HG03060 (cell line): Measurements from ENCODE around the gene ATP8A1.

ENCODE experiments used
- ATAC-seq: cut with Tn5 transposase; IDR thresholded peaks from one replicate; pipeline ENCODE4 v1.9.1; 2021; ENCODE audit warnings: low read depth, moderate number of reproducible peaks; ENCODE audit not compliant: unreplicated experiment

The ATP8A1 gene

DNA sequence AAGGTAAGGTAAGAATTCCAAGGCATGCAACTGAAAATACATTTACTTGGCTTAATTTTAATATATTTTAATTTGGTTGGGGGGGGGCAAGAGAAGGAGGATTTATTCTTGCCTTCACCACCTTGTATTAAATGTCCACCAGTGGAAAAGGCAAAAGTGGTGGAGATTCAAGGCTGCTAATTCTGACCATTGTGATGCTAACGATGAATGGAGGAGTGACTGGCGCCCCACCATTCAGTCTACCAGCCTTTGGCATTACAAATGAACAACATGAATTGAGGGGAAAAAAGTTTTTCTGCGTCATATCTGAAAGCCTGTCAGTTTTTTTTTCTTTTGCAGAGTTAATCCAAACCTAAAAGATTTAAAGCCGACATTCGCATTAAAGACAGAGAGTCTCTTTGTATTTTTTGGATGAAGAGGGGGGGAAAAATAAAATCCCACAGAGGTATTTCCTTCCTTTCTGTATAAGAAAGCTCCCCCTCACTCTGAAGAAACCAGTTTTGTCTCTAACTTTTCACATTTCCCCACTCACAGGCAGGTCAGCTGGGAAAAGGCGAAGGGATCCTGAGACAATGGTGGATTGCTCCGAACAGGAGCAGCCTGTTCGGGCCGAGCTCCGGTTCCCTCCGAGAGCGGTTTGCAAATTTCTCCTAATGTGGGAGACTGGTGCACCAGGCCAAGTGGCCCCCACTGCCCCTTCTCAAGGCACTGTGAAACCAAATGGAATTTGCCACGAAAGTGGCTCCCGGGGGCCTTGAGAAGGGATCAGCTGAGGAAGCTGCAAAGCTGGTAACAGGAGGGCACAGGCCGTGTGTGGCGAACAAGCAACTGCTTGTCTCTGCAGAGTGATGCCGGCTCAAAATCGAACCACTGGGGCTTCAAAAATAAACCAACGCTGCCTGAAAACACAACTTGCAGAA, 231.5 kb downstream of the ATP8A1 start:
- no peak for ATAC-seq

DNA sequence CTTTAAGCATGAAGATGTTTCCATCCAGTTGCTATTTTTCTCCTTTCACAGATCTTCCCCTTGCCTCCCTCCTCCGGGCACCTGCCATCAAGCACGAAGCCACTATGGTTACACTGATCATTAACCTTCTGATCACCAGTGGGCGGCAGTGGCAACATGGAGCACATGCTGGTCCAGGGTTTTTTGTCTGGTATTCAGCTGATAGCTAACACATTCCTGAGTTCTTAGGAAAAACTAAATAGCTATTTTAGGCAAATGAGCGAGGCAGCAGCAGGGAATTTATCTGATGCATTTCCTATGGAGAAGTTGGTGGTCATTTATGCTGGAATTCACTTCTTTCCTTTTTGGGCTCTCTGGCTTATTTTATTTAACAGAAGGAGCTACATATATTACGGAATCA, 236.8 kb downstream of the ATP8A1 start:
- ATAC-seq = no peak

DNA sequence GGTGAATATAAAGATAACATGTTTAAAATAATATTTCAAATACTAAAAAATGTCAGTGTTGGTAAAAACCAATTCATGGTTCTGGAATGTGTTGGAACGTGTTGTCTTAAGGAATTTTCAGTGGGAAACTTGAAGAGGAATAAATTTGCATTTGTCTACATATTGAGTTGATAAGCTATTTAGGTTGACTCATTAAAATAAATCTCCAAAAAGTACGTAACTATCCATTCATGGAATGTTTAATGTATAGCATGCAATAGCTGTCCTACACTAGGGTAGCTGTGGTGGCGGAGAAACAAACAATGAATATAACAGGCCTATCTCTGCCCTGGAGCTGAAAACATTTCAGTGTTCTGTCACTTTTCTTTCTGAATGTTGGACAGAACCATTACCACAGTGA, 239.4 kb downstream of the ATP8A1 start:
- ATAC-seq = no peak

- no peak for ATAC-seq
Observed at GRCh38 chr4:42416017-42416416, 240.9 kb downstream of the ATP8A1 start.

GRCh38 chr4:42415281-42415680, 241.6 kb downstream of the ATP8A1 start:
- no peak for ATAC-seq

- ATAC-seq = no peak
Observed at GRCh38 chr4:42412251-42412650, 244.7 kb downstream of the ATP8A1 start.

DNA sequence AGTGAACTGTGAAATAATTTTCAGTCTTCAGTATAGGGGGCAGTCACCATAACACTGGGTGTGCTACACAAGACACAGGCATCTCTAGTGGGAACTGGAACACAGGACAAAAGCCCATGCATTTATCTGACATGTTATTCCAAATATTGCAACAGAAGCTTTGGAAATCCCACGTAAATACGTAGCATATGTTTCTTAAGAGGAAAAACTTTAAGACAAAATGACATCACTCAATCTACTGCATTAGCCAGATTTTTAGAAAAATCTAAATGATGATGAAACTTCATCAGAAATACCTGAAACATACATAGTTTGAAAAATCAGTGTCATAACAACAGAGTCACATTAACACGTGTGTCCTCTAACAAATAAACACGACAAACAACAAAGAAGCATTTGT, 245.1 kb downstream of the ATP8A1 start:
- ATAC-seq = no peak

DNA sequence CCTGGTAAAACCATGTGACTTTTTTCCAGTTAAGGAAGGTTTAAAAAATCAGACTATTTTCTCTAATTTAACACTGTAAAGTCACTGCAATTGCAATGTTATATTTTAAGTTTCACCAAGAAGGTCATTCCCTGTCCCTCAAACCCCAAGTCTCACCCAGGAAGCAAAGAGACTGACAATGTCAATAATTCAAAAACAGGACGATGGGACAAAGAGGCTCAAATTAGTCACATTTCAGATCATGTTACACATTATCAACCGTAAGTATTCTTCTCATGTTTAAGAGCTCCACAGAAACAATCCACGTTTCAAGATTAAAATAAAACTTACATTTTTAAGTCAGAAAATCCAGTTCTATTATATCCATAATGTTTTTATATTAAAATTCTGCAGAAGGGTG, 246.5 kb downstream of the ATP8A1 start:
- ATAC-seq = no peak

GRCh38 chr4:42404001-42404400, 252.9 kb downstream of the ATP8A1 start:
- no peak for ATAC-seq

GRCh38 chr4:42401171-42401570, 255.7 kb downstream of the ATP8A1 start:
- ATAC-seq = no peak

DNA sequence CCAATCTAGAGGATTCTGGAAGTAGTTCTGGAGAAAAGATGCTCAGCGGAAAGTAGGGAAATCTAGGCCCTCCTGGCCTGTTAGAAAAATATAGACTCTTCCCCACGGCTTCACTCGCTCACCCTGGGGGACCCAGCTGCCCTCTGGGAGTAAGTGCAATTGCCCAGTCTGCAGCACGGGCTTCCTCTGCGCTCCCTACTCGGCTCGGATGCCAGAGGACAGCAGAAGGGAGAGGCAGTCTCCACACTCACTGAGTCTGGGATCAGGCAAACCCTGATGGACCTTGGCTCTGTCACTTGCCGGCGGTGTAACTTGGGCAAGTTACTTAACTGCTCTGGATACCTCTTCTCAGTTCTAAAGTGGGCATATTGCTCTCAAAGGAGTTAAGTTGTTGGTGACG, 257.5 kb downstream of the ATP8A1 start:
- no peak for ATAC-seq

GRCh38 chr4:42398871-42399331, 258.0 kb downstream of the ATP8A1 start:
- ATAC-seq = no peak

DNA sequence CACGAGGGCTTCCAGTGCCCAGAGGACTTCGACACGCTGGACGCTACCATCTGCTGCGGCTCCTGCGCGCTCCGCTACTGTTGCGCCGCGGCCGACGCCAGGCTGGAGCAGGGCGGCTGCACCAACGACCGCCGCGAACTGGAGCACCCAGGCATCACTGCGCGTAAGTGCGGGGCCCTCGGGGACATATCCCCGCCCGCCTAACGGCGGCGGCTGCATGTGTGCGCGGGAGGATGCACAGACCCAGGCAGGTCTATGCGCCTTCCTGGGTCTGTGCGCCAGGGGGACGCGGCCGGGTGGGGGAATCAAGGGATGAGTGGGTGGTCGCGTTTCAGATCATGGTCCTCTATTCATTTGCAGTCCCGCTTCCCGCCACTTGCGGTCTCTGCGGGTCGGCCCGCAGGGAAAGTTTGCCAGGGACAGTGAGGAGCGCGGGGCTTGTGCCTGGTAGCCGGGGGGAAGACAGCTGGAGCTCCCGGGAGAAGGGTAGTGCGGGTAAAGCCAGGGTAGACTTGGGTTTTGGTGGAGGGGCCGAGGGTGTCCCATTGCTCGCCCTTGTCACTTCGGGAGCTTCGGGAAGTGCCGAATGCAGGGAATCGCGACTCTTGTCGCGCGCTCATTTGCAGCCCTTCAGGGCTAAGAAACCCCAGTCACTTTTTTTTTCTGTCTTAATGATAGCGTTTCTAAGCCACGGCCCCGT, 258.6 kb downstream of the ATP8A1 start:
- ATAC-seq = no peak

DNA sequence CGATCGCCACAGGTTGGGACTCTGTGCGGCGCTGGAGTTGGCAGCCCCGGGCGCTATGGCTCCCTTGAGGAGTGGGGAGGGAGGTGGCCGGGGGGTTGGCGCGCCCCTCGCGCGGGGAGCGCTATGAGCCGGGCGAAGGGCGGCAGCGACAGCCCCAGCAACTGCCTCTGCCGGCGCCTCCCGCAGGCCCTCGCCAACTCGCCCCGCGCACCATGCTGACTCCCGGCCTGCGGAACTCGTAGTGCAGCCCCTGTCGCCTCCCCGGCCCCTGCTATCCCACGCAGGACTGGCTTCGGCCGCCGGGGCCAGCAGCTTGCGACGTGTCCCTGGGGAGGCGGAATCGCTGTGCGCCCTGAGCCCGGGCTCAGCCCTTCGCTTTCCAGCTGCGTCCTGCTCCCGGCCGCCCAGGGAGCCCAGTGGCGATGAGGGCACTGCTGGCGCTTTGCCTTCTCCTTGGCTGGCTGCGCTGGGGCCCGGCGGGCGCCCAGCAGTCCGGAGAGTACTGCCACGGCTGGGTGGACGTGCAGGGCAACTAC, 259.2 kb downstream of the ATP8A1 start:
- no peak for ATAC-seq

- no peak for ATAC-seq
Observed at GRCh38 chr4:42396752-42397634, 259.9 kb downstream of the ATP8A1 start, which contains the start of gene SHISA3. Gene SHISA3, plus strand, starts transcription at chr4:42397488. Its CDS starts 569 bp downstream, at chr4:42398057.

- no peak for ATAC-seq
Observed at GRCh38 chr4:42396361-42396751, 260.5 kb downstream of the ATP8A1 start.

- no peak for ATAC-seq
Observed at GRCh38 chr4:42395595-42395994, 261.3 kb downstream of the ATP8A1 start.

DNA sequence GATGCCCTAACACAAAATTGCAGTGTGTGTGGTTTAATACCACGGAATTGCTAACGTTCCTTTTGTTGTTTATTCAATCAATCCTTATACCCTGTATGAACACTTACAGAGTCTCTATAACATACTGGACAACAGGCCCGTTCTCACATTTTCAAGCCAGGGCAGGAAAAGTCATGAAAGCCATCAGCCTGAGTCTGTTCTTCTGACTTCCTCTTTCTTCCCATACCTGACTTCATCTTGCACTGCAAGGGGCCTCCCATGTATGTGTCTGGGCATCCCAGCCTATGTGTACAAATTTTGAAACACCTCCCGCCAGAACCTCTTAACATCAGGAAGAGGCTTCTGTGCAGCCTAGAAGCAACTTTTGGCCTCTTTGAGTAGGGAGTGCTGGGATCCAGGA, 264.5 kb downstream of the ATP8A1 start:
- no peak for ATAC-seq

DNA sequence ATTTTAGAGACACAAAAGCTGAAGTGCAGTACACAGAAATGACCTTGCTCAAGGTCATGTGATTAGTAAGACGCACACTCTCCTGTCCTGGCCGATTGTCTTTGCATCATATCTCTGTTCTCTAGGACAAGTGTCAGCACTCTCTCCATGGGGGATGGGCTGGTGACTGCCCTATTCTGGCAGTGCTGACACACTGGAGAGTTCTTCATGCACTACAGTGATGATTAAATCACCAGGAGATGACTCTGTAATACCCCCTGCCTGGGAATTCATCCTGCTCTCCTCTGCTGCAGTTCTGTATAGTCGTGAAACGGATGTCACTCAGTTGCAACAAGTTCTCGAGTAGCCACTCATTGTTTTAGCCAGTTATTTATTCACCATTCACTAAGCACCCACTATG, 264.9 kb downstream of the ATP8A1 start:
- no peak for ATAC-seq

GRCh38 chr4:42391355-42391664, 265.6 kb downstream of the ATP8A1 start:
- no peak for ATAC-seq
